Right hindlimb (tissue), 1 donor: ENCODE results near the gene FGD3.
A peak's percentile ranks its signal among the peaks of the same experiment; 100 is the strongest.

Source experiments
- DNase-seq: peaks from one replicate; pipeline ENCODE4 v3.0.0-alpha.2; 2018

FGD3 gene

DNA sequence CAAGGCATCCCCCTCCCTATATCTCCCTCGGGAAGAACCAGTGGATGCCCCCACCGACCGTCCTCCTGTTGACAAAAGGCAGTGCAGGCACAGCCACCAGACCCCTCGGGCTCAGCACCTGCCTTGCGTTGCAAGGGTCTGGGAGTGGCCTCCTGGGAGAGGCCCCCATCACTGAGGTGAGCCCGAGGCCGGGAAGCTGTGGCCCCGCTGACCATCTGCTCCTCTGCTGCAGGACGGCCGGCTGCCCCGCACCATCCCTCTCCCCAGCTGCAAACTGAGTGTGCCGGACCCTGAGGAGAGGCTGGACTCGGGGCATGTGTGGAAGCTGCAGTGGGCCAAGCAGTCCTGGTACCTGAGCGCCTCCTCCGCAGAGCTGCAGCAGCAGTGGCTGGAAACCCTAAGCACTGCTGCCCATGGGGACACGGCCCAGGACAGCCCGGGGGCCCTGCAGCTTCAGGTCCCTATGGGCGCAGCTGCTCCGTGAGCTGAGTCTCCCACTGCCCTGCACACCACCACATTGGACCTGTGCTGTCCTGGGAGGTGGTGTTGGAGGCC lies 87.9 kb downstream of the FGD3 start:
- DNase-seq: no peak

DNA sequence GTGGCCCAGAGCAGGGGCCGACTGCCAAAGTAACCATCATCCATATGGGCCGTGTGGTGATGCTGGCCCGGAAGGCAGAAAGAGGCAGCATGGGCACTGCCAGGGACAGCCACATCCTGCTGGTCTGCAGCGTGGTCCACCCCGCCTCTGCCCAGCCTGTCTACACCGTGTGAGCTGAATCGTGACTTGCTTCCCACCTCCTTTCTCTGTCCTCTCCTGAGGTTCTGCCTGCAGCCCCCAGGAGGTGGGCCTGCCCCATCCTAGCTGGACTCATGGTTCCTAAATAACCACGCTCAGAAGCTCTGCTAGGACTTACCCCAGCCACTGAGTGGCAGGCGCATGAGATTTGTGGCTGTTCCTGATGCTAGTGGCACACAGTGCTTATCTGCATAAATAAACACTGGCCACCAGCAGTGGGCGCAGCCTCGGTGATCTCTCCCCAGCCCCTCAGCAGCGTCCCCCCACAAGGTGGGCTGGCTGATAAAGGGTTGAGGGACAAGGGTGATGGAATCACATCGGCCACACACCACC lies 88.6 kb downstream of the FGD3 start:
- DNase-seq: no peak

GRCh38 chr9:93036887-93037475 lies 89.7 kb downstream of the FGD3 start:
- DNase-seq: no peak

DNA sequence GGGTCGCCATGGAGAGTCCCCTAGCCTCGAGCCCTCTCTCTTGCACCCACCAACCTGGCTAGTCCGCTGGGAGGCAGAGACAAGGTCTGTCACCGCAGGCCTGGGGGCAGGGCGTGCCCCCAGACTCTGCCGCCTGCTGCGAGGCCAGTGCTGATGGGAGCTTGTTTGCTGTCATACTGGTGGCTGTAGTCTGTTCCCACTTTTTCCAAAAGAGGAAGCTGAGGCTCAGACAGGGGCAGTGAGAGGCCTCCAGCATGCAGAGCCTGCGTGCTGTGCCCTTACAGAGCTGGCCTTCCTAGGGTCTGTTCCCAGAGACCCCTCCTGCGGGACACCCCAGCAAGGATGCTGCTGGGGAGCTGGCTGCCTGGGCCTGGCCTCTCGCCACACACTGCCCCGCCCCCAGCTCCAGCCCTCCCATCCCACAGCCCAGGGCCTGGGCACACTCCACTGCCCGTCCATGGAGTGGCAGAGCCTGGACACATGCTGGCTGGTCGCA lies 90.2 kb downstream of the FGD3 start:
- no peak for DNase-seq

DNA sequence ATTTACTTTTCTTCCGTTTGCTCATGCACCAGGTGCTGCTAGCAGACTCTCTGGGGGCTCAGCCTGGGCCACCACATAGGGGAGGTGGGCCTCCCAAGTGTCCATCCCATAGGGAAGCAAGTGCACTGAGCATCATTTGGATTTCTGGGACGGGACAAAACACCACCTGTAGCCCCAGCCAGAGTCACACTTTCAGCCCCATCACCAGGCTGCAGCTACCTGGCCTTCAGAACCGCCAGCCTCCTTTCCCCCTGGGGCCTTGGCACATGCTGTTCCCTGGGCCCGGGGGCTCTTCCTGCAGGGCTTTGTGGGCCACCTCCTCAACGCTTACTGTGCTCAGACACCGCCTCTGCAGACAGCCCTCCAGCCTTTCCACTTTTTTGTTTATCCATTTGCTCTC lies 91.6 kb downstream of the FGD3 start:
- DNase-seq: no peak

- DNase-seq: no peak
These were observed 92.1 kb downstream of the FGD3 start for GRCh38 chr9:93039456-93039855.

DNA sequence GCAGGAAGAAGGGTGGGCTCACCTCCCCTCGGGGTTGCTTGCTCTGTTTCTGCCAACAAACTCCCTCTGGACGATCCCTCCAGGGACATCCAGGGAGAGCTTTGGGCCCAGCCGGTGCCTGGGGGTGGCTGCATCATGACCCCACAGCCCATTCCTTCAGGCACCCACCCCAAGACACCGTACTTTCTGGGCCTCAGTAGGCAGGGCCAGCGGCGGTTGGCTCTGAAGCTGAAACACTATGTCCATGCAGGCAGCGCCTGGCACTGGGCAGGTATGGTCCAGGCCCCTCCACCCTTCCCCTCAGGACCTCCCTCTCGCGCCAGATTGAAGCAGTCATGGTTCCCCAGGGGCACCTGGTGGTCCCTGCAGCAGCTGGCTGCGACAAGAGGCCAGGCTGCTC lies 92.7 kb downstream of the FGD3 start:
- DNase-seq: no peak

DNA sequence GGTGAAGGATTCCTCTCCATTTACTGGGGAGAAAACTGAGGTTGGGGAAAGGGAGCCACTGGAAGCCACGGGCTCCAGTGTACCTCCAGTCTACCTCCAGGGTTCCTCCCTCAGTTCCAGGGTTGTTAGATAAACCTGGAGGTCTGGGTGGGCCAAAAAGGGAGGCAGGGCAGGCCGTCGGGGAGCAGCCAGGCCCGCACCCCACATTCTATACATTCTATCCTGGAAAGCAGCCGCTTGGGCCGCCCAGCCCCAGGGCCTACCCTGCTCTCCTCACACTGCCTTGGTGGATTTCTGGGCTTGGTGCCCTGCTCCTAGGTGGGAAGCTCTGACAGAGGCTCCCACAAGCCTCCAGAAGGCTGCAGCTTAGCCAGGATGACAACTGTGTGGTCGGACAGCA lies 93.1 kb downstream of the FGD3 start:
- DNase-seq: no peak

- DNase-seq: no peak
These were observed 93.9 kb downstream of the FGD3 start for GRCh38 chr9:93041108-93041802.

GRCh38 chr9:93043122-93043521 lies 95.8 kb downstream of the FGD3 start:
- no peak for DNase-seq

DNA sequence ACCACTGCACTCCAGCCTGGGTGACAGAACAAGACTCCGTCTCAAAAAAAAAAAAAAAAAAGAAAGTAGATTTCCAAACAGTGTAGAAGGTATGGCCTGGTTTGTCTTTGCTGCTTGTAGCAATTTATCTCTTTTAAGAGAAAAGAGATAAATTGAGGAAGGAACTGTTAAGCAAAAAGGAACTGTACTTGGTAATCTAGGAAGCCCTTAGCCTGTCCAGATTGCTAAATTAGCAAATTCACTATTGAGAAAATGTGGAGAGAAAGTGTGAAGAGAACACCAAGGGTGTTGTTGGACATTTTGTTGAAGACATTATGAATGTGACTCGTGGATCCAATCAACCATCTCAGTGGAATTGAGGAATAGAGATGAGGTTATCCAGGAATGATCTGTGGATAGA lies 98.2 kb downstream of the FGD3 start:
- DNase-seq: no peak

DNA sequence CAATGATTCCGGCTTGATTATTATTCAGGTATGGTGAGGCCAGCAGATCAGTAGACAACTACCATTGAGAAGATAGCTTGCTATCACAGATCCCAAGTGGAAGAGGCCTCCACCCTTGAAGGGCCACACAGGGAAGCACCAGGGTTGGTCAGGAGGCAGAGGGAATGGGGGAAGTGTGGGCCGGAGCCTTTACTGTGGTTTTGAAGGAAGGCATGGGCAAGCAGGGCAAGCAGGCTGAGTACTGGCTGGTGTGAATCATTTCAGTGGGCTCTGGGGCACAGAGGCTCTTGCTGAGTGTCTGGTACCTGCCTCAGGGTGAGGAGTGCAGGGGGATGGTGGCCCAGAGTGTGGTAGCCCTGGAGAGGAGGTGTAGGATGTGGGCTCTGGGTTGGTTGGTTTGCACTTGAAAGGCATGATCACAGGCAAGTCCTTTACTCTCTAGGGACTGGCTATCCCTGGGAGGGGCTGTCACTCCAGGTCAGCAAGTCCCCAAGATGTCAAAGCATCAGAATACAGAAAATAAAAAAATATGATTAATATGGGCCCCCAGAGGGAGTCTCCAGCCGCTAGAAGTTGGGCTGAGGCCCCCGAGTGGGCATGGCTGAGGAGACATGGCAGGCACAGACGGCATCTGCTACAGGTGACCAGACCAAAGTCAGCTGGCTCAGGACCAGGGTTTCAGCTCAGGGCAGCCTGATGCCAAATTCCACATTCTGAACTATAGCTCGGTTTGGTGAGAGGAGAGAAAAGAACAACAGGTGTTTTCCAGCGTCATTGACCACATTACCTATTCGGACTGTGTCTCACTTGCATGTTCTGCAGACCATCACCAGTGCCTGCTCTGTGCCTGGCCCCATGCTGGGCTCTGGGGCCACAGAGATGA lies 101.5 kb downstream of the FGD3 start:
- DNase-seq: no peak

DNA sequence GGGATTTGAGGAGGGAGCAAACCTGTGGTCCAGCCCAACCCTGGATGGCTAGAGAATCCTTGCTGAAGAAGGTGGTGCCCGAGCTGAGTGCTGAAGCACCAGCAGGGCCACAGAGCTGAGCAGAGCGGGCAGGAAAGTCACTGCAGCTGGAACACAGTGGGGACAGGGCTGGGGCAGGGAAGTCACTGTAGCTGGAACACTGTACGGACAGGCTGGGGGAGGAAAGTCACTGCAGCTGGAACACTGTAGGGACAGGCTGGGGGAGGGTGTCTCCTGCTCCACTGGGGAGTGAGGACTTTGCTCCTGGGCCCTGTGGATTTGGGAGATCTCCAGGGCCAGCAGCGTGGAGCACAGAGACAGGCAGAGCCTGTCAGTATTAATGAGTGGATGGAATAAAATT lies 102.2 kb downstream of the FGD3 start:
- DNase-seq: no peak

DNA sequence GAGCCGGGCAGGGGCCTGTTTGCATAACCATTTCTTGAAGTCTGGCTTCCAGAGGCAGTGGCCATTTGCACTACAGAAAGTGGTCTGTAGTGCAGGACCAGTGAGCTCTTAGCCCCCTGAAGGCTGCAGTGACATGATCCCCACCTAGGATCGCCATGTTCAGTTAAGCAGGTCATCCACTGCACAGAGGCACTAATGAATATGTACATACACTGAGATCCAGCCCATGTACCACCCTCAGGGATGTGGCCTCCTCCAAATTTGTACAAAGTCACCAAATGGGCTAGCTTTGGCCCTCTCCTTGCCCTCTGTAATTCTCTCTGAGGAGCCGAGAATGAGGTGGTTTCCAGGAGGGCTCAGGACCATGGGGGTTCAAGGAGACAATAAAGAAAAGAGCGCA lies 102.9 kb downstream of the FGD3 start:
- DNase-seq: no peak

- DNase-seq: peak; percentile 85
These were observed 104.4 kb downstream of the FGD3 start for GRCh38 chr9:93051680-93052089.

DNA sequence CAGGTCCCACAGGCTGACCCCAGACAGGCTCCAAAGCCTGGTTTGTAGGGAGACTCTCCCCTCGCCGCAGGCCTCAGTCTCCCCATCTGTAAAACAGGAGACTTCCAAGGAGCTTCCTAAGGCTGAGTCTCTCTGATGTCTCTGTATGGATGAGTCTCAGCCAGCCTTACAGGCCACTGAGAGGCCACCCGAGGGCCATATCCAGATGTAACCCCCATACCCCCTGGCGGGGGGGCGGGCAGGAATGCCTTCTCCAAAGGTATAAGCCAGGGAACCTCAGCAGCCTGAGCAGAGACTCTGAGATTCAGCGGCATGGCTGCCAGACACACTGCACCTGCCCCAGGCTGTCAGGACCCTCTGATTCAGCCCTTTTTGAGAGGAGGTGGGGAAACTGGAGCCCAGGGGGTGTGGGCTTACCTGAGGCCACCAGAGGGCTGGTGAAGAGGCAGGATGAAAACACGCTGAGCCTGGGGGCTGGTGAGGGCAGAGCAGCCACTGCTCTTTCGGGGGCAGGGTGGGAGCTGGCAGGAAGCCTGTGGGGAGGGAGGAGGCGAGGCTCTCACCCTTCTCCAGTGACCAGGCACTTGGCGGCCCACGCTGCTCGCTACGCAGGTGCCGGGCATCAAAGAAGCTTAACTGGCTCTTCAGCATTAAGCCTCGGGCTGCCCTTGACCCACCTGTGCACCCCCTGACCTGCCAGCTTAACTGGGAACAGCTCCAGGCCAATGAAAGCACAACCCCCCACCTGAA lies 105.6 kb downstream of the FGD3 start:
- no peak for DNase-seq

DNA sequence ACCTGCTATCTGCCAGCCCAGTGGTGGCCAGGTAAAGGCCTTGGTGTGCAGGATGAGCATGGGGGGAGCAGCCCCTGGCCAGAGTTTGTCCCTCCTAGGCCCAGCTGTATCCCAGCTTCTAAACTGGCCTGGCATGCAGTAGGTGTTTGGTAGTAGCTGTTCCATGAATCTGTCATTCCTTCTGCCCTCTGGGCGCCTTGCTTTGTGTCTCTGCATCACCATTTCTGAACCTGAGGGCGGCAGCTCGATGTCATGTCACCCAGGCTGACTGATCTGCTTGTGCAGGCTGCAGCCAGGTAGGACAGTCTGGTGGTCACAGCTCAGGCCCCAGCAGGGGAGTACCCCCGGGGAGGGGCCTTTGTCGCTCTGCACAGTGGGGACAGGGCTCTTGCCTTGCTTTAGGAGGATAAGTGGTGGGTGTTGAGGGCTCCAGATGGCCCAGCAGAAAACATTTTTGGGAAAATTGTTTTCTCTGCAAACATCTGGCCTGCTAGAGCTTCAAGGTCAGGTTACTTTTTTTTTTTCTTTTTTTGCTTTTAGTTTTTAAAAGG lies 106.5 kb downstream of the FGD3 start:
- no peak for DNase-seq

- DNase-seq: no peak
These were observed 107.7 kb downstream of the FGD3 start for GRCh38 chr9:93054758-93055704.

DNA sequence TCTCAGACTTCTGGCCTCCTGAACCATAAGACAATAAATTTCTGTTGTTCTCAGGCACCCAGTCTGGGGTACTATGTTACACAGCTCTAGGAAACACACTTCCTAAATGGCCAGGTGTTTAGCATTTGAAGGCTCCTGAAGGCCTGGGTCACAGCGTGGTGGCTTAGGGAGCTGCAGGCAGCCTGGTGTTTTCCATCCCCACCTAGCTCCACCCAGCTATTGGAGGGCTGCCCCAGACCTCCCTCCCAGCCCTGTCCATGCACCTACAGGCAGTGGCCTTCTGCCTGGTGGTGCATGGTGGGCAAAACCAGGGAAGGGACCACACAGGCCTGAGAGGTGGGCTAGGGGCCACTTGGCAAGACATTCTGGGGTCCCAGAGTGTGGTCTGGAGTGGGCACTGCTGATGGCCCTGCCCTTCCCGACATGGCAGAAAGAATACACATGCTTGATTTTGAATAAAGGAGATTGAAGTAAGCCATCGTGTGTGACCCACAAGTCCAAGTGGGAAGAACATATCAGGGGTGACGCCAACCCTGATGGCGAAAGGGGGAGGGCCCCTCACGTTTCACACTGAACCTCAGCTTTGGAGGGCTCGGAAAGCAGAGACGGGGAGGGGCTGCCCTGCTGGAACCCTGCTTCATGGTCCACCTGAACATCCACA lies 109.8 kb downstream of the FGD3 start:
- no peak for DNase-seq

DNA sequence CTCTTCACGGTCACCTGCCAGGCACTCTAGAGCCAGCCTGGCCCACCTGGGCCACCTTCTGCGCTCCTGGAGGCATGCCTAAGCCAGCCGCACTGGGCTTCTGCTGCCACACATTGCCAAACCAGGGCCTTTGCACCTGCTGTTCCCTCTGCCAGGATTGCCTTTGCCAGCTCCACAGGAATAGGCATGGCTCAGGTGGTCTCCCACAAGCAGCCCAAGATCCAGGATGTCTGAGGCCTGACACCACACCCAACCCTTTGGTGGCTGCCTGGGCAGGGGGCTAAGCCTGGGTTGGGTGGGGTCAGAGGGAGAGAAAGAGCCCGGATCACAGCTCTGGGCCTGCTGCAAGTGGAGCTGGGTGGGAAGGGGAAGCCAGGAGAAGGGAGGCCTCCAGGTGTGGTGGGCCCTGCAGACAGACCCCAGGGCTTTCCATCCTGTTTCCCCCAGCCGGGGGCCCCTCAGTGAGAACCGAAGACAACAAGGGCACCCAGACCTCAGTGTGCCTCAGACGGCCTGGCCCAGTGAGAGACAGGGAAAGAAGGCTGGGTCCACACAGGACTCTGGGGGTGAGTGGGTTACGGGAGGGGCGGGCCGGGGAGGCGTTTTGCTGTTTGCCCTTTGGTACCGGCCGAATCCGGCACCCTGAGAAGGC lies 110.5 kb downstream of the FGD3 start:
- DNase-seq: no peak
